ENCODE data around the gene SEPTIN2.
"Not testable (repeated sequence)": the region's sequence is repeated elsewhere in the genome, so short reads cannot be mapped to it uniquely, and the experiment has no call there.

SEPTIN2 gene

DNA sequence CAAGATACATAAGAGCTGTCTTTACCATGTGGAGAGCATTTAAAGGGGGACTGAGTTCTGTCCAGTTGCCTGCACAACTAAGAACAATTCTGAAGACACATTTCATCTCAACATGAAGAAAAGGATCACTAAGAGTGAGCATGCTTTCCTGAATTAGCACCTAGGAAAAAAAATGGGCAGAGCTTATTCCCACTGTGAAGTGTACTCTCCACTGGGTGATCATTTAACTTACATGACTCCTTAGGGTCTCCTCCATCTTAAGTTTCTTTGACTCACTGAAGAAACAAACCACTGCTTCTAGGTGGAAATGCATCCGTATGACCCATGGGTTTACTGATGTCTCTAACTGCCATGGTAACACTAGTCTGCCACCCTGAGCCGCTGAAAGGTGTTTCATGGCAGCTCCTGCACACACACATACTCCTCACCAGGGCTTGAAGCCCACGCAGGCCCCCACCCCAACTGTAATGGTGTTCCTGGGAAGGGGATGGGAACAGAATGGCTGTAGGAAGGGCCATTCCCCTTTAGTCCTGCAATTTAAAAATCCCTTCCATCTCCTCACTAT lies 27.3 kb upstream of the SEPTIN2 start:
- DNase-seq: no peak

- no peak for DNase-seq
These were observed 26.7 kb upstream of the SEPTIN2 start for GRCh38 chr2:241289053-241289452.

DNA sequence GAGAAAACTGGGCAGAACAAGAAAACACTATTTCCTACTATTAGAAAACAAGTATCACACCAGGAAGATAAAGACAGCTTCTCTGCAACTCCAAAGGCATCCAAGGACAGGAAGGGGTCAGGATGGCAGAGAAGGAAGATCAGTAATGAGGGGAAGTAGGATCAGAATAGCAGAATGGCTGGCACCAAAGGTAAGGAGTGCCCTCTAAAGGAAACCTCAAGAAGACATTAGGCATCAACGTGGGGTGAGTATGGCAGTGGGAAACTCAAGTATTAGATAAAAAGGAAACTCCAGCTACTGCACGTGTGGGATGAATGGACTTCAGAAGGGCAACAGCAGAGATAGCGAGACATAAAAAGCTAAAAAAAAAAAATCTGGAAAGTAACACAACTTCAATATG lies 26.1 kb upstream of the SEPTIN2 start:
- DNase-seq: no peak

DNA sequence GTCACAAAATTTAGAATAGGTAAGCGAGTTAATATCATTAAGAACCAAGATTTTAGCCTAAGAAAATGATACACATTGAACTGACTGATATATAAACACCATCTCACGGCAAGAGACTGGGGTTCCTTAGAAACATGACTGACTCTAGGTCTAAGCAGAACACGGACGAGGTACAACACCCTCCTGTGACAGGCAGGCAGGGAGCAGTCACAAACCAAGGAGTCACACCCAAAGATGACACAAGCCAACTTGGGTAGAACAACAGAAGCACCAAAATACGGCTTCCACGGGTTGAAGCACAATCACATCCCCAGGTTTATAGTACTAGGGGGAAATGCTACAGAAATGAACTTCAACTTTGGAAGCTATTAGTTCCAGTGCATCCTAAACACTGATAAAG lies 24.6 kb upstream of the SEPTIN2 start:
- DNase-seq: no peak

DNA sequence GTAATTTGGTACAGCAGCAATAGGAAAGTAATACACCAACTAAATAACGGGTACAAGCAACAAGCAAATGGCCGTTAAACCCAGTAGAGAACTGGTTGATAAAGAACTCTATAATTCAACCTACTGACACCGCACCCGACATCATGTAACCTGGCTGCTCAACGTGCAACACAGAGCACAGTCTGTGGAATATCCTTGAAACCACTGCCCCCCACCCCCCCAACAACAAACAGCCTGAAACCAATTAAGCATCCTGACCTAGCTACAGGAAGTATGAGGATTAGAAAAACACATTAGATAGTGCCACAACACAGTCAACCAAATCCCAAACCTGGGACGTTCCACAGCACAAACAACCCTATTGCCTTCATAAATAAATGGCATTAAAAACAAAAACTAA lies 23.7 kb upstream of the SEPTIN2 start:
- DNase-seq: no peak

- DNase-seq: not testable (repeated sequence)
These were observed 22.3 kb upstream of the SEPTIN2 start for GRCh38 chr2:241293378-241293797.

DNA sequence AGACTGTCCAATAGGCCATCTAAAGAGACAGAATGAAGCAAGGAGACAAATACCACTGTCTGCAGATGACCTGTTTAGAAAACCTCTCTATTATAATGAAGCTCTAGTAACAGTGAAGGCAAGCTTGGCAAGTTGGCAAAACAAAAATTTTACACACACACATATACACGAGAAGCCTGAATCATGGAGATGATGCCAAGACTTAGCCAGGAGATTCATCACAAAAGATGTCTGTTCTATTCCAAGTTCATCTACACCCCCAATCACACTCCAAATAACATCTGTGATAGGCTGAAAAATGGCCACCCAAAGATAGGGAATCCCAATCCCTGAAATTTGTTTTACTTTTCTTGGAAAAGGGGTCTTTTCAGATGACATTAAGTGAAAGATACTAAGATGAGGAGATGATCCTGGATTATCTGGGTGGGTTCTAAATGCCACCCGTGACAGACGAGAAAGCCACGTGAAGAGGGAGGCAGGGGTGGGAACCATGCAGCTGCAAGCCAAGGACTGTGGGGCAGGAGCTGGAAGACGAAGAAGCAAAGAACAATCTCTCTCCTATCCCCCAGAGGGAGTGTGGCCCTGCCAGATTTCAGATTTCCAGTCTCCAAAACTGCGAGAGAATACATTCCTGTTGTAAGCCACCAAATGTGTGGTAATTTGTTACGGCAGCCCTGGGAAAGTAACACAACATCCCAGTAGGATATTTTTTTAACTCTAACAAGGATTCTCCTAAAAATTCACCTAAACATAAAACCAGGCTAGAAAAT lies 20.2 kb upstream of the SEPTIN2 start:
- DNase-seq: no peak

GRCh38 chr2:241296767-241297166 lies 19.0 kb upstream of the SEPTIN2 start:
- DNase-seq: no peak

DNA sequence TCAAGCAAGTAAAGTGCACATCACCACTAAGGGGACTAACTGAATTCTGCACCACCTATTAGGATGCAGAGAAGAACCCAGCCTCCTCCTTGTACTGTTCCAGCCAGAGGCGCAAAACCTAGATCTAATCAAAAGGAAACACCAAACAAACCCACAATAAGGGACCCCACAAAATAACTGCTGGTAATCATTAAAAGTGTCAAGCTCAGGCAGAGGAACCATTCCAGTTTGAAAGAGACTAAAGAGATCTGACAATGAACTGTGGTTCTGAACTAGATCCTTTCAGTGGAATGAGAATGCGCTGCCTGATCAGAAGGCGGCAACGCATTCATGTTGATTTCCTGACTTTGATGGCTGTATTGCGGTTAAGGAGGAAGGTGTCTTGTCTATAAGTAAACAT lies 17.1 kb upstream of the SEPTIN2 start:
- no peak for DNase-seq

- no peak for DNase-seq
These were observed 15.7 kb upstream of the SEPTIN2 start for GRCh38 chr2:241300000-241300399.

DNA sequence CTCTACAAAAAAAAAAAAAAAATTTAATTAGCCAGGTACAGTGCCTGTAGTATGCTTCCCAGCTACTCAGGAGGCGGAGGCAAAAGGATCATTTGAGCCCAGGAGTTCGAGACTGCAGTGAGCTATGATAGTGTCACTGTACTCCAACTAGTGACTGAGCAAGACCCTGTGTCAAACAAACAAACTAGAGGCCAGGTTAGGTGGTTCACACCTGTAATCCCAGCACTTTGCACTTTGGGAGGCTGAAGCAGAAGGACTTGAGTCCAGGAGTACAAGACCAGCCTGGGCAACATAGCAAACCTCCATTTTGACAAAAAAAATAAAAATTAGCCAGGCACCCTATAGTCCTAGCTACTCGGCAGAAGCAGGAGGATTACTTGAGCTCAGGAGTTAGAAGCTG lies 13.6 kb upstream of the SEPTIN2 start:
- no peak for DNase-seq

DNA sequence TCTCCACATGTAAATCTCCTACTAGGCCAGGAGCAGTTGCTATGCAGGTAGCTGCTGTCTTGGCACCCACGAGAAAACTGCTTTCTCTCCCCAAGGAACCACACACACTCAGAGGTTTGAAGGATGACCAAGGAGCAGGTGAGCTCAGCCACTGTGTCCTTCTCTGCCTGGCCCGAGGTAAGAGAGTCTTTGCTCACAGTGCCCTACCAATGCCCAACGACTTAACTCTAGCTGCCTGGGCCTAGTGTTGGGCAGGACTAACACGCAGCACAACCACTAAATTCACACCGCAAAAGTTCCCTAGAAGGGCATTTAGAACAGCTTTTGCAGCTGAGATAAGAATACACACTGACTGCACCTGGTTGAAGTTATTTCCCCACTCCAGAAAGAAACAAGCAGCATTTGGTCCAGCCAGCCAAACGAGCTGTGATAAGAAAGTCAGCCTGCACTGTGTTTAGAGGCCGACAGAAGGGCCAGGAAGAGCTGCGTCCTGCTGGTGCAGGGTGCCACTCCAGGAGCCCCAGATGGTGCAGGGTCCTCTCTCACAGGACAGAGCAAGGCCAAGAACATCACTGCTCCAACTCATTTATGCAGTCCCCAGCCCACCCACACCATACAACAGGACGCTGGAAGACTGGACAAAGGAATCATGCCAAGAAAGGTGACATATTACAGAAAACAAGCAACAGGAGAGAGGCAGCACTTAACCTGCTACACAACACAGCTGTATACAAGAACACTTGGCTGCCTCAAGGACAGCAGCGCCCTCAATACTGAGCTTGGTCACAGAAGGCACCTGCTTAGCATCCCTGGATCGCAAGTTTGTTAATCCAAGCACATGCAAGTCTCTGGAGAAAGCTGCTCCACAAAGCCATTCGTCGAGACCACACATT lies 12.7 kb upstream of the SEPTIN2 start:
- DNase-seq: no peak

- DNase-seq: no peak
These were observed 11.6 kb upstream of the SEPTIN2 start for GRCh38 chr2:241304039-241304670.

DNA sequence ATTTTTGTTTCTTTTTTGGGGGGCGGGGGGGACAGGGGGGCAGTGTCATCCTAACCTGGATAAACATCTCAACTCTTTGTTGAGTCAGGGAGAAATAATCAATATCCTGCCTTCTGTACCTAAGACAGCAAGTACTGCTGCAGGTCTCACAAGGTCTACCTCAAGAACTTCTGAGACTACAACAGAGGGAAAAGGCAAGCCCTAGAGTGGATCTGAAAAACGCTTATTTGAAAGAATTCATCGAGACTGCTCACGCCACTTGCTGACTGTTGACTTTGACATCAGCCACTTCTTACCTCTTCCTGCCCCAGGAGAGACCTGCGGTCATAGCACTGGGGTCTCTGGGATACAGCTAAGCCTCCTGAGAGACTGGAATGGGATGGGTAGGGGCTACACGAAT lies 8.7 kb upstream of the SEPTIN2 start:
- DNase-seq: no peak

- no peak for DNase-seq
These were observed 7.5 kb upstream of the SEPTIN2 start for GRCh38 chr2:241308267-241308666.

DNA sequence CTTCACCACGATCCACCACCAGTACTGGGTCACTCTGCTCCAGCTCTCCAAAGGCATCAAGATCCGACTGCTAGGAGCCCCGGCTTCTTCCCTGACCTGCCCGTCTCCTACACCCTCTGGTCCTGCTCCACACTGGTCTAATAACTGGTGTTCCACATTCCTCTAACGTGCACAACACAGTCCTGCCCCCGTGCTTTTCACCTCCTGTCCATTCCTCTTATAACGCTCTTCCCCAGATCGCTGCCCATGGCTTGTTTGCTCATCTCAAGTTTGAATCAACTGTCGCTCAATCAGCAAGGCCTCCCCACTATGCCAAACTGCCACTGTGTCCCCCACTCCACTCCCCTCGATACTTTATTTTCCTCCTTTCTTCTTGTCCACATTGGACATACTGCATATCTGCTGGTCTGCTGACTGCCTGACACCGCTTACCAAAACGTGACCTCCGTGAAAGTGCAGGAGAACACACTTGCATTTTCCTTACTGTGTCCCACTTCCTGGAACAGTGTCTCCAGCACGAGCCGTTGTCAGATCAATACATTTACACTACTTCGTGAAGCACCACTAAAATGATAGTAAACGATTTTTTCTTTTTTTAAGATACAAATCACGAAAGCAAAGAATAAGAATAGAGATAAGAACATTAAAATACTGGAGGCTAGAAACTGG lies 6.8 kb upstream of the SEPTIN2 start:
- no peak for DNase-seq

DNA sequence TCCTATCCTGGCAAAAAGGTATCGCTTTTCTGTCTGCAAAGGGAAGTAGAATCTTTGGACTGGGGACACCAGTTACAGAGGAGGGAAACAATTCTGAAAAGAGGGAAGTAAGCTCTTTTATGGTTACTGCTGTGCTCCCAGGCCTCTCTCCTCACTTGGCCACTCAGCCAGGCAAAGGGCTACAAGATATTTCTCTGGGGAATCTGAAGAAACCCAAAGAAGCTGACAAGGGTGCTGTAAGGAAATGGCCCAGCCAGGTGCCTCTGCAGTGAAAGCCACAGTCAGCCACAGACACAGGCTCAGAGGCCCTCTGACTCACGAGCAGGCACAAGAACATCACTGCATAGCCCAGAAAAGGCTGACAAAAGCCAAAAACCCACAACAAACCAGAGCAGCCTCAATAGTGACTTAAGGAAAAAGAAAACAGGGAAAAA lies 6.0 kb upstream of the SEPTIN2 start:
- no peak for DNase-seq

- no peak for DNase-seq
These were observed 4.7 kb upstream of the SEPTIN2 start for GRCh38 chr2:241310917-241311566.

GRCh38 chr2:241312082-241312481 lies 3.6 kb upstream of the SEPTIN2 start:
- no peak for DNase-seq

DNA sequence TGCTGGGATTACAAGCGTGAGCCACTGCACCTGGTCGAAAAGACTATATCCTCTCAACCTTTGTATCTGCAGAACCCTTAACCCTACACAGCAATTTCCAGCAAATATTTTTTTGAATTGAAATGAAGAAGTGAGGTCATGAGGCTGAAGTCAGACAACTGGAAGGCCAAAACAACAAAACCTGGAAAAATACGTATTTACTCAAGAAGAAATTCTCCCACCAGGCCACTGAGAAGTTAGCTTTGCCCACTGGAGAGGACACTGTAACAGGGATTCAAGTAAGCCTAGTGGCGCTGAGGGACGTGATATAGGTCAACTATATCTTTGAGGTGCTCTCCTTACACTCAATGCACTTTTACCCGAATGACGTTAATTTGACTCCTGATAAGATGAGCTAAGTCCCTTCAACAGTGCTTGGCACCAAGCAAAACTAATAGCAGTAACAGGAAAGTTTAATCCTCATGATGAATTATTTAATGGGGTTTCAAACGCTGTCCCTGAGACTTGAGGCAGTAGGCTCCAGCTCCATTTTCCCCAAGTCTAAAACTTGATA lies 2.1 kb upstream of the SEPTIN2 start:
- DNase-seq: no peak

GRCh38 chr2:241314226-241315092 lies 1.3 kb upstream of the SEPTIN2 start:
- DNase-seq: no peak
